Neuronal stem cell (in vitro differentiated cells): ENCODE results near the gene NCOA4.
"Not testable (repeated sequence)": the region's sequence is repeated elsewhere in the genome, so short reads cannot be mapped to it uniquely, and the experiment has no call there.

Experiments
- DNase-seq: peaks from one replicate; pipeline ENCODE4 v3.0.0-alpha.2; 2013; ENCODE audit warnings: low spot score
- H2AFZ ChIP-seq: one replicate; pipeline ENCODE4 v1.6.1; 2013; ENCODE audit warnings: mild to moderate bottlenecking, low read length, inconsistent platforms
- H2AK5ac ChIP-seq: 2 replicates; pipeline ENCODE4 v1.6.1; 2013; ENCODE audit warnings: low read depth, mild to moderate bottlenecking, inconsistent platforms, low read length, moderate library complexity, mixed read lengths
- H2BK120ac ChIP-seq: 2 replicates; pipeline ENCODE4 v1.6.1; 2013; ENCODE audit warnings: low read depth, mild to moderate bottlenecking, inconsistent platforms, low read length, moderate library complexity, mixed read lengths
- H2BK12ac ChIP-seq: one replicate; pipeline ENCODE4 v1.6.1; 2013; ENCODE audit warnings: low read length, inconsistent platforms
- H2BK15ac ChIP-seq: 2 replicates; pipeline ENCODE4 v1.6.1; 2013; ENCODE audit warnings: mild to moderate bottlenecking, low read length, inconsistent platforms, mixed read lengths
- H2BK5ac ChIP-seq: one replicate; pipeline ENCODE4 v1.6.1; 2013; ENCODE audit warnings: inconsistent platforms, mild to moderate bottlenecking, low read length, moderate library complexity
- H3K14ac ChIP-seq: one replicate; pipeline ENCODE4 v1.6.1; 2013; ENCODE audit warnings: low read length, inconsistent platforms
- H3K18ac ChIP-seq: 2 replicates; pipeline ENCODE4 v1.6.1; 2013; ENCODE audit warnings: low read length, inconsistent platforms
- H3K23ac ChIP-seq: 2 replicates; pipeline ENCODE4 v1.6.1; 2013; ENCODE audit warnings: low read depth, mild to moderate bottlenecking, mixed read lengths, low read length, inconsistent platforms; ENCODE audit not compliant: poor library complexity
- H3K27ac ChIP-seq: replicated peaks from 3 replicates; pipeline ENCODE4 v1.5.1; 2013; ENCODE audit warnings: low read length, inconsistent platforms
- H3K27me3 ChIP-seq, 3 experiments: 2 replicates each; pipeline ENCODE4 v1.6.1; 2013; ENCODE audit warnings: low read length in 3 of 3, mild to moderate bottlenecking in 2 of 3, inconsistent platforms in 1 of 3, low read depth in 1 of 3, mixed read lengths in 1 of 3, moderate library complexity in 1 of 3; ENCODE audit not compliant: control insufficient read depth in 3 of 3, insufficient read depth in 3 of 3
- H3K36me3 ChIP-seq, 2 donors: replicated peaks in 1 of 2; 2 replicates each; pipeline ENCODE4 v1.6.1; 2013; ENCODE audit warnings: low read length in 2 of 2; ENCODE audit not compliant: control insufficient read depth in 2 of 2, insufficient read depth in 2 of 2
- H3K4ac ChIP-seq: 2 replicates; pipeline ENCODE4 v1.6.1; 2013; ENCODE audit warnings: inconsistent platforms, mild to moderate bottlenecking, low read length, moderate library complexity
- H3K4me1 ChIP-seq, 2 donors: 1 replicate in 1 of 2; 2 replicates in 1 of 2; pipeline ENCODE4 v1.6.1; 2013; ENCODE audit warnings: low read length in 2 of 2, low read depth in 1 of 2; ENCODE audit not compliant: control insufficient read depth in 2 of 2, insufficient read depth in 1 of 2
- H3K4me2 ChIP-seq: one replicate; pipeline ENCODE4 v1.6.1; 2013; ENCODE audit warnings: mild to moderate bottlenecking, low read length, inconsistent platforms; ENCODE audit not compliant: insufficient read depth, poor library complexity, severe bottlenecking
- H3K4me3 ChIP-seq, 2 donors: 2 replicates each; pipeline ENCODE4 v1.5.1; 2013; ENCODE audit warnings: low read length in 2 of 2, mild to moderate bottlenecking in 2 of 2, inconsistent platforms in 1 of 2, moderate library complexity in 1 of 2
- H3K79me1 ChIP-seq: one replicate; pipeline ENCODE4 v1.6.1; 2013; ENCODE audit warnings: low read depth, mild to moderate bottlenecking, inconsistent platforms, low read length, moderate library complexity
- H3K9ac ChIP-seq: one replicate; pipeline ENCODE4 v1.6.1; 2013; ENCODE audit warnings: mild to moderate bottlenecking, low read depth, low read length, inconsistent platforms; ENCODE audit not compliant: poor library complexity
- H3K9me3 ChIP-seq, 2 donors: replicated peaks in 1 of 2; 2 replicates each; pipeline versions ENCODE3 to v1.6.1; 2013; ENCODE audit warnings: low read length in 2 of 2, mild to moderate bottlenecking in 2 of 2, inconsistent platforms in 1 of 2, low read depth in 1 of 2, mixed read lengths in 1 of 2, moderate library complexity in 1 of 2; ENCODE audit not compliant: control insufficient read depth in 2 of 2, insufficient read depth in 1 of 2
- H4K8ac ChIP-seq: one replicate; pipeline ENCODE4 v1.6.1; 2013; ENCODE audit warnings: low read depth, mild to moderate bottlenecking, inconsistent platforms, low read length, moderate library complexity
- H4K91ac ChIP-seq: one replicate; pipeline ENCODE4 v1.6.1; 2013; ENCODE audit warnings: low read length, low read depth, mild to moderate bottlenecking, inconsistent platforms; ENCODE audit not compliant: poor library complexity
- WGBS, 2 donors: extraction: QIAGEN DNeasy Blood & Tissue Kit; methylation state at CpG; one replicate each; pipeline ENCODE4 v1.1.7; 2013; ENCODE audit warnings: missing lambda C conversion rate in 2 of 2, mixed read lengths in 1 of 2; ENCODE audit not compliant: insufficient read length in 2 of 2, insufficient replicate concordance in 1 of 2; ENCODE audit errors: extremely low coverage in 2 of 2; 5-methylcytosine and 5-hydroxymethylcytosine counted together

The NCOA4 gene

GRCh38 chr10:45981367-45981766, 49.1 kb downstream of the NCOA4 start:
- not testable (repeated sequence) for H3K4me1 ChIP-seq, H3K79me1 ChIP-seq, H4K91ac ChIP-seq, H3K4ac ChIP-seq, H3K18ac ChIP-seq, H3K14ac ChIP-seq, H3K9me3 ChIP-seq, H3K27ac ChIP-seq, H2AFZ ChIP-seq, H4K8ac ChIP-seq, DNase-seq, H3K4me2 ChIP-seq, H2BK5ac ChIP-seq, H2BK120ac ChIP-seq, H3K27me3 ChIP-seq, H2BK15ac ChIP-seq, H2AK5ac ChIP-seq, H3K4me3 ChIP-seq, H3K23ac ChIP-seq, H3K9ac ChIP-seq, H2BK12ac ChIP-seq
- H3K36me3 ChIP-seq = peaks cover 2 to 42% of the 10 kb centered on the region in 2 donors
- WGBS, 2 donors = no CpG with 5 or more reads among the region's 1 CpG

- not testable (repeated sequence) for H3K14ac ChIP-seq, H3K4me3 ChIP-seq, H3K4ac ChIP-seq, H3K79me1 ChIP-seq, H2BK120ac ChIP-seq, H3K27ac ChIP-seq, H3K23ac ChIP-seq, H3K9me3 ChIP-seq, H2AFZ ChIP-seq, H4K8ac ChIP-seq, H2BK12ac ChIP-seq, H4K91ac ChIP-seq, H3K9ac ChIP-seq, H3K4me2 ChIP-seq, DNase-seq, H3K27me3 ChIP-seq, H2AK5ac ChIP-seq, H2BK5ac ChIP-seq, H2BK15ac ChIP-seq, H3K18ac ChIP-seq, H3K4me1 ChIP-seq
- peaks cover 0 to 31% of the 10 kb centered on the region in 2 donors for H3K36me3 ChIP-seq
- WGBS, 2 donors = no CpG with 5 or more reads among the region's 2 CpGs
Observed at GRCh38 chr10:45978554-45978953, 51.9 kb downstream of the NCOA4 start.

GRCh38 chr10:45974041-45974440, 56.4 kb downstream of the NCOA4 start:
- H4K8ac ChIP-seq, H3K23ac ChIP-seq, H3K27me3 ChIP-seq, H2BK12ac ChIP-seq, H2BK15ac ChIP-seq, H2BK120ac ChIP-seq, H4K91ac ChIP-seq, H3K4ac ChIP-seq, H2AFZ ChIP-seq, H3K4me1 ChIP-seq, H3K14ac ChIP-seq, H3K79me1 ChIP-seq, H3K4me3 ChIP-seq, H3K4me2 ChIP-seq, H3K18ac ChIP-seq, H3K9ac ChIP-seq, DNase-seq, H2BK5ac ChIP-seq, H2AK5ac ChIP-seq, H3K27ac ChIP-seq, H3K9me3 ChIP-seq: not testable (repeated sequence)
- WGBS, 2 donors = no CpG with 5 or more reads among the region's 3 CpGs
- H3K36me3 ChIP-seq = peaks cover 0 to 19% of the 10 kb centered on the region in 2 donors

GRCh38 chr10:45972813-45973169, 57.6 kb downstream of the NCOA4 start:
- H2AK5ac ChIP-seq, H3K4ac ChIP-seq, H4K91ac ChIP-seq, H2BK12ac ChIP-seq, H3K27me3 ChIP-seq, H2BK120ac ChIP-seq, H2BK15ac ChIP-seq, H3K9me3 ChIP-seq, H3K14ac ChIP-seq, H3K79me1 ChIP-seq, H3K4me1 ChIP-seq, H3K23ac ChIP-seq, DNase-seq, H3K9ac ChIP-seq, H3K18ac ChIP-seq, H2BK5ac ChIP-seq, H4K8ac ChIP-seq: not testable (repeated sequence)
- H3K4me3 ChIP-seq = peak overlapping the region; percentile 72 to 91
- peak overlapping the region; percentile 62 for H3K4me2 ChIP-seq
- H3K36me3 ChIP-seq = peaks cover 0 to 16% of the 10 kb centered on the region in 2 donors
- no CpG with 5 or more reads among the region's 10 CpGs for WGBS, 2 donors
- H3K27ac ChIP-seq = peak overlapping the region; percentile 61
- H2AFZ ChIP-seq = peak overlapping the region; percentile 91
